Neural progenitor cell (in vitro differentiated cells): ENCODE measurements around the gene NUDT3.

Source experiments
- EZH2 ChIP-seq: fragments of 200-600 bp; sonication (generic); IDR thresholded peaks from 2 replicates; pipeline ENCODE4 v1.6.1; 2017; ENCODE audit warnings: antibody characterized with exemption, mild to moderate bottlenecking, moderate library complexity
- EZH2phosphoT487 ChIP-seq: fragments of 200-600 bp; sonication (generic); IDR thresholded peaks from 2 replicates; pipeline ENCODE4 v1.6.1; 2017; ENCODE audit warnings: antibody characterized with exemption
- TF ChIP-seq, protein P1 (sequence below): fragments of 200-600 bp; sonication (generic); IDR thresholded peaks from 2 replicates; pipeline ENCODE4 v1.5.1; 2017; ENCODE audit warnings: antibody characterized with exemption, mild to moderate bottlenecking

- TF ChIP-seq, protein P1, sequence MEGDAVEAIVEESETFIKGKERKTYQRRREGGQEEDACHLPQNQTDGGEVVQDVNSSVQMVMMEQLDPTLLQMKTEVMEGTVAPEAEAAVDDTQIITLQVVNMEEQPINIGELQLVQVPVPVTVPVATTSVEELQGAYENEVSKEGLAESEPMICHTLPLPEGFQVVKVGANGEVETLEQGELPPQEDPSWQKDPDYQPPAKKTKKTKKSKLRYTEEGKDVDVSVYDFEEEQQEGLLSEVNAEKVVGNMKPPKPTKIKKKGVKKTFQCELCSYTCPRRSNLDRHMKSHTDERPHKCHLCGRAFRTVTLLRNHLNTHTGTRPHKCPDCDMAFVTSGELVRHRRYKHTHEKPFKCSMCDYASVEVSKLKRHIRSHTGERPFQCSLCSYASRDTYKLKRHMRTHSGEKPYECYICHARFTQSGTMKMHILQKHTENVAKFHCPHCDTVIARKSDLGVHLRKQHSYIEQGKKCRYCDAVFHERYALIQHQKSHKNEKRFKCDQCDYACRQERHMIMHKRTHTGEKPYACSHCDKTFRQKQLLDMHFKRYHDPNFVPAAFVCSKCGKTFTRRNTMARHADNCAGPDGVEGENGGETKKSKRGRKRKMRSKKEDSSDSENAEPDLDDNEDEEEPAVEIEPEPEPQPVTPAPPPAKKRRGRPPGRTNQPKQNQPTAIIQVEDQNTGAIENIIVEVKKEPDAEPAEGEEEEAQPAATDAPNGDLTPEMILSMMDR = no peak
- no peak for TF ChIP-seq EZH2
- no peak for TF ChIP-seq EZH2phosphoT487
Observed at GRCh38 chr6:34298941-34299340, 93.5 kb downstream of the NUDT3 start.
